ENCODE measurements around the gene LUC7L.
"Not testable (repeated sequence)": the region's sequence is repeated elsewhere in the genome, so short reads cannot be mapped to it uniquely, and the experiment has no call there.

DNA sequence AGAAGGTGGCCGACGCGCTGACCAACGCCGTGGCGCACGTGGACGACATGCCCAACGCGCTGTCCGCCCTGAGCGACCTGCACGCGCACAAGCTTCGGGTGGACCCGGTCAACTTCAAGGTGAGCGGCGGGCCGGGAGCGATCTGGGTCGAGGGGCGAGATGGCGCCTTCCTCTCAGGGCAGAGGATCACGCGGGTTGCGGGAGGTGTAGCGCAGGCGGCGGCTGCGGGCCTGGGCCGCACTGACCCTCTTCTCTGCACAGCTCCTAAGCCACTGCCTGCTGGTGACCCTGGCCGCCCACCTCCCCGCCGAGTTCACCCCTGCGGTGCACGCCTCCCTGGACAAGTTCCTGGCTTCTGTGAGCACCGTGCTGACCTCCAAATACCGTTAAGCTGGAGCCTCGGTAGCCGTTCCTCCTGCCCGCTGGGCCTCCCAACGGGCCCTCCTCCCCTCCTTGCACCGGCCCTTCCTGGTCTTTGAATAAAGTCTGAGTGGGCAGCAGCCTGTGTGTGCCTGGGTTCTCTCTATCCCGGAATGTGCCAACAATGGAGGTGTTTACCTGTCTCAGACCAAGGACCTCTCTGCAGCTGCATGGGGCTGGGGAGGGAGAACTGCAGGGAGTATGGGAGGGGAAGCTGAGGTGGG is 55.9 kb downstream of the LUC7L start:
- TF ChIP-seq, protein P1, sequence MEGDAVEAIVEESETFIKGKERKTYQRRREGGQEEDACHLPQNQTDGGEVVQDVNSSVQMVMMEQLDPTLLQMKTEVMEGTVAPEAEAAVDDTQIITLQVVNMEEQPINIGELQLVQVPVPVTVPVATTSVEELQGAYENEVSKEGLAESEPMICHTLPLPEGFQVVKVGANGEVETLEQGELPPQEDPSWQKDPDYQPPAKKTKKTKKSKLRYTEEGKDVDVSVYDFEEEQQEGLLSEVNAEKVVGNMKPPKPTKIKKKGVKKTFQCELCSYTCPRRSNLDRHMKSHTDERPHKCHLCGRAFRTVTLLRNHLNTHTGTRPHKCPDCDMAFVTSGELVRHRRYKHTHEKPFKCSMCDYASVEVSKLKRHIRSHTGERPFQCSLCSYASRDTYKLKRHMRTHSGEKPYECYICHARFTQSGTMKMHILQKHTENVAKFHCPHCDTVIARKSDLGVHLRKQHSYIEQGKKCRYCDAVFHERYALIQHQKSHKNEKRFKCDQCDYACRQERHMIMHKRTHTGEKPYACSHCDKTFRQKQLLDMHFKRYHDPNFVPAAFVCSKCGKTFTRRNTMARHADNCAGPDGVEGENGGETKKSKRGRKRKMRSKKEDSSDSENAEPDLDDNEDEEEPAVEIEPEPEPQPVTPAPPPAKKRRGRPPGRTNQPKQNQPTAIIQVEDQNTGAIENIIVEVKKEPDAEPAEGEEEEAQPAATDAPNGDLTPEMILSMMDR (IDR thresholded peaks at IDR 0.05; ENCODE audit: low read depth, low read length, poor library complexity, severe bottlenecking): not testable (repeated sequence)
- not testable (repeated sequence) for TF ChIP-seq EZH2phosphoT487 (IDR thresholded peaks at IDR 0.05; ENCODE audit: borderline replicate concordance, low read length)

Data from DOHH2 (cell line).